Lower lobe of right lung (tissue), 2 donors: ENCODE measurements around the gene FANK1. TPM values are rescaled to one million over a fixed set of nuclear protein-coding genes. Genes with fewer than 3 reads are reported as not detected.
A peak's percentile ranks its signal among the peaks of the same experiment; 100 is the strongest.

Experiments used
- ATAC-seq, 2 donors: fragments of 200-7000 bp; cut with Tn5 transposase; one replicate each; pipeline ENCODE4 v1.9.1; 2020 to 2022; ENCODE audit warnings: mild to moderate bottlenecking in 2 of 2, moderate library complexity in 2 of 2
- DNase-seq: peaks from one replicate; pipeline ENCODE4 v3.0.0-alpha.2; 2020
- H3K27ac ChIP-seq: fragments of 200-600 bp; one replicate; pipeline ENCODE4 v1.8.0; 2022
- H3K27me3 ChIP-seq: fragments of 200-600 bp; one replicate; pipeline ENCODE4 v1.8.0; 2022; ENCODE audit warnings: low read depth
- H3K36me3 ChIP-seq: fragments of 200-600 bp; one replicate; pipeline ENCODE4 v1.8.0; 2022; ENCODE audit warnings: mild to moderate bottlenecking
- H3K4me1 ChIP-seq: fragments of 200-600 bp; one replicate; pipeline ENCODE4 v1.8.0; 2022
- H3K4me3 ChIP-seq: fragments of 200-600 bp; one replicate; pipeline ENCODE4 v1.8.0; 2022; ENCODE audit warnings: mild to moderate bottlenecking
- H3K9me3 ChIP-seq: fragments of 200-600 bp; one replicate; pipeline ENCODE4 v1.8.0; 2022
- intact Hi-C: fragments of 100-400 bp; cut with DNase I; formaldehyde crosslinking; loops from one replicate; pipeline ENCODE4 v1.11.0; 2022
- total RNA-seq: library from RNA; stranded (reverse); fragmentation: NEBNext Ultra II Directional; extraction: Animal tissue kit (Norgen Biotek cat#: 25700); gene quantifications from one replicate; pipeline ENCODE4 v1.2.1, GENCODE V29; 2021
- TF ChIP-seq, protein P1 (sequence below): fragments of 200-600 bp; IDR thresholded peaks from one replicate; pipeline ENCODE4 v1.8.0; 2022; ENCODE audit warnings: antibody characterized with exemption, mild to moderate bottlenecking
- donor health status: DM: no; HTN: yes; CAD: no; lungs with severe emphysema.

FANK1 gene
- total RNA-seq, 1 donor from 2014 or later: 11.5 TPM

DNA sequence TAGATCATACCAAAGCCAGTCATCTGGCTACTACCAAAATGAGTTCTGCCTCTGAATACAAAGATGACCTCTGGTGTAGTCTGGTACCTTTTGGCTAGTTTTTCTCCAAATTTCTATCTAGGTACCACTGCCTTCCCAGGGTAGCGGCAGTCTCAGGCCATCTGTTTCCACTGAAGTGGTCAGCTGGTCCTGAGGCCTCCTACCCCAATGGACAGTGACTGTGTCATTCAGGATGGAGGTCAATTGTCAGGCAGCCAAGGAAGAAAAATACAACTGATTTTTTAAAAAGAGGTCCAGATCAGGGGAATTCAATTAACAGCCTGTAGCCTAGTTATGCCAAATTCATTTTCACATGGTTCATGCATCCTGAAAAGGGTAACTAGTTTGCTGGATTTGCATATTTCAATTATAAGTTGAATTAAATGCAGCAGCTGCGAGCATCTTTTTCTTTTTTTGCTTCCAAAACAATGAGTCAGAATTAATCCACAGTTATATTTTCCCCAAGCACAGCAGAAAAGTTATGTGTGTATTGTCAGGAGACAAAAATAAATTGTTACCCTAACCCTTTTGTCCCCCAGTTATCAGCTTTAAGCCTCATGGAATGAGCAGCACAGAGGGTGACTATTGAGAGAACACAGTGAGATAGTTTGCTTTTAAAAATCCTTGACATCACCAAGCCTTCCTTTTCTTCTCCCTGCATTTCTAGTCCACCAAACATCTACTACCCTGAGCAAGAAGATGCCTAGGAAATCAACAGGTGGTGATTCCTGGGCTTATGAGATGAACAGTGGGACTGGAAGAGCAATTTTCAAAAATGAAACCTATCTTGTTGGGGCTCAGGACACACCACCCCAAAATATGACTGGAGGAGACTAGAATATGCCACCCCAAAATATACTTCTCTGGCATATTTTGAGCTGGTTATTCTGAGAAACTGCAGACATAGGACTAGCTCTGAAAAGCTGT is 45.3 kb upstream of the FANK1 start:
- Histone ChIP-seq H3K9me3 (no peaks in the 10 kb centered on the region), H3K4me1 (no peaks in the 10 kb centered on the region), H3K27ac (no peak overlapping the region), H3K36me3 (peaks cover 78% of the 10 kb centered on the region), H3K27me3 (no peaks in the 10 kb centered on the region), H3K4me3 (no peak overlapping the region)
- intact Hi-C loops: no loop called here
- DNase-seq (no peak), ATAC-seq (no peak)
- TF ChIP-seq, protein P1, sequence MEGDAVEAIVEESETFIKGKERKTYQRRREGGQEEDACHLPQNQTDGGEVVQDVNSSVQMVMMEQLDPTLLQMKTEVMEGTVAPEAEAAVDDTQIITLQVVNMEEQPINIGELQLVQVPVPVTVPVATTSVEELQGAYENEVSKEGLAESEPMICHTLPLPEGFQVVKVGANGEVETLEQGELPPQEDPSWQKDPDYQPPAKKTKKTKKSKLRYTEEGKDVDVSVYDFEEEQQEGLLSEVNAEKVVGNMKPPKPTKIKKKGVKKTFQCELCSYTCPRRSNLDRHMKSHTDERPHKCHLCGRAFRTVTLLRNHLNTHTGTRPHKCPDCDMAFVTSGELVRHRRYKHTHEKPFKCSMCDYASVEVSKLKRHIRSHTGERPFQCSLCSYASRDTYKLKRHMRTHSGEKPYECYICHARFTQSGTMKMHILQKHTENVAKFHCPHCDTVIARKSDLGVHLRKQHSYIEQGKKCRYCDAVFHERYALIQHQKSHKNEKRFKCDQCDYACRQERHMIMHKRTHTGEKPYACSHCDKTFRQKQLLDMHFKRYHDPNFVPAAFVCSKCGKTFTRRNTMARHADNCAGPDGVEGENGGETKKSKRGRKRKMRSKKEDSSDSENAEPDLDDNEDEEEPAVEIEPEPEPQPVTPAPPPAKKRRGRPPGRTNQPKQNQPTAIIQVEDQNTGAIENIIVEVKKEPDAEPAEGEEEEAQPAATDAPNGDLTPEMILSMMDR: no peak

DNA sequence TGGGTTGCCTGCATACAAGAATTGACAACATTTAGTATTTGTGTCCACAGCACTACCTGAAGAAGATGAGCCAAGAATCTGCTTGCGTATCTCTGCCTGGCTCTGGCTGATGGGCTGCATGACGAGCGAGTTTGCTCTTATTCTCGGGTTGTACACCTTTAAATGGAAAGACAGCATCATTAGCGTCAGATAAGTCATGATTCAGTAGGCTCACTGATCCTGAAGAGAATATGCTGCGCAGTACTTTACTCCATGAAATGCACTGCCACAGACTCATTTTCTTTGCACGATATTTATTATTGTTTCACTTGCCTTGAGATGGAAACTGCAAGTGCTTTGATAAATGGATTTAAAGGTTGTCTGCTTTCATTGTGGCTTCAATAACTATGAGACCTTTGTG is 43.9 kb upstream of the FANK1 start:
- no peaks in the 10 kb centered on the region for H3K9me3 ChIP-seq
- TF ChIP-seq, protein P1: no peak
- no peak overlapping the region for H3K27ac ChIP-seq
- H3K36me3 ChIP-seq: peaks cover 69% of the 10 kb centered on the region
- no peaks in the 10 kb centered on the region for H3K4me1 ChIP-seq
- intact Hi-C loops: no loop called here
- ATAC-seq (no peak), DNase-seq (no peak)
- no peaks in the 10 kb centered on the region for H3K27me3 ChIP-seq
- no peak overlapping the region for H3K4me3 ChIP-seq

GRCh38 chr10:125857185-125857760 is 39.1 kb upstream of the FANK1 start:
- Histone ChIP-seq H3K36me3 (peaks cover 37% of the 10 kb centered on the region), H3K4me1 (peaks cover 5% of the 10 kb centered on the region), H3K27ac (no peak overlapping the region), H3K9me3 (no peaks in the 10 kb centered on the region), H3K27me3 (no peaks in the 10 kb centered on the region), H3K4me3 (no peak overlapping the region)
- intact Hi-C loops: no loop called here
- no peak for ATAC-seq
- DNase-seq: no peak
- TF ChIP-seq, protein P1: no peak

DNA sequence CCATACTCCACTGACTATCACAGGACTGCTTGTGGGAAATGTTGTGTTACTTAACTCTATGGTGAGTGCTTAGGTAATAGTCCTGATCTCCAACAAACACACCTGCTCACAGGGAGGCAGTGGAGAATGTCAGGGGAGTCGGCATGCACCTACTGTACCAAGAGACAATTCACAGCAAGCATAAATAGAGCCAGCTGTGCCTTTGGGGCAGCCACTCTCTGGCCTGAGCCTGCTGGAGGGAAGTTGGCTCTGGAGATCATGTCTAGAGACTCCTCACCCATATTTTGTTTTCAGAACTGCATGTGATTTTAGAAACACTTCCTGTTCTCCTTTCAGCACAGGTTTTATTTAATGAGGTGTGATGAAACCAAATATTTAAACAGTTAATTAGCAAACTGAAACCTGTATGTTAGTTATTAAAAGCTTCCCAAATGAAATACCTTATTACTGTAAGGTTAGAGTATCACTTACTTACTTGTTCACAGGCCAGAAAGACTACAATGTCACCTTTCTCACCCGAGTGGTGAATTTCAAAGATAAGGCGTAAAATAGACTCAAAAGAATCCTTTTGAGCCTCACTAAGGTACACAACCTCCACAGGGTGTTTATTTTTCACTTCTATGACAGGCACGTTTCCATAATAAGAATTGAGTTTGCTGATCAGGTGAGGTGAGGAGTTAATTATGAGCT is 37.1 kb upstream of the FANK1 start:
- TF ChIP-seq, protein P1: no peak
- H3K4me3 ChIP-seq: no peak overlapping the region
- peaks cover 24% of the 10 kb centered on the region for H3K36me3 ChIP-seq
- H3K4me1 ChIP-seq: peaks cover 5% of the 10 kb centered on the region
- DNase-seq (no peak), ATAC-seq (peak; percentile 65 to 73)
- H3K9me3 ChIP-seq: no peaks in the 10 kb centered on the region
- no peaks in the 10 kb centered on the region for H3K27me3 ChIP-seq
- intact Hi-C loops: no loop called here
- H3K27ac ChIP-seq: no peak overlapping the region

- TF ChIP-seq, protein P1: no peak
- intact Hi-C loops: no loop called here
- no peak overlapping the region for H3K27ac ChIP-seq
- H3K4me3 ChIP-seq: no peak overlapping the region
- peaks cover 28% of the 10 kb centered on the region for H3K36me3 ChIP-seq
- no peak for ATAC-seq
- H3K27me3 ChIP-seq: no peaks in the 10 kb centered on the region
- H3K9me3 ChIP-seq: no peaks in the 10 kb centered on the region
- DNase-seq: no peak
- no peaks in the 10 kb centered on the region for H3K4me1 ChIP-seq
Measured at GRCh38 chr10:125865120-125865519, 31.2 kb upstream of the FANK1 start.
